Measurements from ENCODE around the gene PROZ. TPM values are rescaled to one million over a fixed set of nuclear protein-coding genes. Genes with fewer than 3 reads are reported as not detected.
A peak's percentile ranks its signal among the peaks of the same experiment; 100 is the strongest.

PROZ gene
- not detected in 2 replicates for polyA plus RNA-seq (2012; rRNA removed)
- not detected in 2 replicates for polyA plus RNA-seq (2012; cell fraction: cytosol; rRNA removed)
- polyA plus RNA-seq (2012; cell fraction: nucleus; rRNA removed) = not detected in 2 replicates

- ChIA-PET POLR2A (no interaction called here), CTCF (no interaction called here)
- TF ChIP-seq IRF3 (IDR thresholded peaks at IDR 0.05; ENCODE audit: low read depth, low read length) (no peak), NFIC (IDR thresholded peaks at IDR 0.05; ENCODE audit: borderline replicate concordance) (peak; percentile 13; the same call in 1 of the 2 replicates)
- Histone ChIP-seq H3K9me3 (no peaks in the 10 kb centered on the region), H3K36me3 (replicated peaks in 1 of 2; ENCODE audit: control insufficient read depth in 1 of 2, insufficient read depth in 2 of 2, low read length in 1 of 2) (no peaks in the 10 kb centered on the region), H3K27ac (ENCODE audit: low read depth in 2 of 2, low read length in 1 of 2) (no peak within 1 kb of the TSS), H3K9me2 (no peaks in the 10 kb centered on the region), H3K4me3 (ENCODE audit: low read depth in 2 of 2, low read length in 1 of 2) (no peak within 1 kb of the TSS), H4K20me1 (ENCODE audit: insufficient read depth) (no peaks in the 10 kb centered on the region), H3K79me2 (ENCODE audit: insufficient read depth) (no peaks in the 10 kb centered on the region), H3K27me3 (ENCODE audit: insufficient read depth) (no peaks in the 10 kb centered on the region), H3K9ac (no peak within 1 kb of the TSS), H3K4me2 (no peak within 1 kb of the TSS), H3K4me1 (ENCODE audit: control insufficient read depth in 1 of 2, insufficient read depth in 2 of 2, low read depth in 1 of 2, low read length in 1 of 2) (peaks cover 5 to 9% of the 10 kb centered on the region in 2 experiments; a peak in 1 of 4 replicates), H2AFZ (ENCODE audit: low read depth) (no peak within 1 kb of the TSS), H3F3A (replicated peaks; ENCODE audit: insufficient read depth) (peaks cover 13% of the 10 kb centered on the region)
- no peak for DNase-seq
- WGBS (ENCODE audit: low lambda C conversion rate) = 73% methylated on average over 10 of the region's 16 CpGs
Observed at GRCh38 chr13:113157929-113158747, at the start of gene PROZ. TSS of gene PROZ (plus strand) at chr13:113158648. CDS start at chr13:113158661, 13 bp downstream.

- Histone ChIP-seq H3K4me1 (ENCODE audit: control insufficient read depth in 1 of 2, insufficient read depth in 2 of 2, low read depth in 1 of 2, low read length in 1 of 2) (peaks cover 0 to 2% of the 10 kb centered on the region in 2 experiments; a peak in 1 of 4 replicates), H3K79me2 (ENCODE audit: insufficient read depth) (no peaks in the 10 kb centered on the region), H2AFZ (ENCODE audit: low read depth) (no peak overlapping the region), H3F3A (replicated peaks; ENCODE audit: insufficient read depth) (no peaks in the 10 kb centered on the region), H3K36me3 (replicated peaks in 1 of 2; ENCODE audit: control insufficient read depth in 1 of 2, insufficient read depth in 2 of 2, low read length in 1 of 2) (no peaks in the 10 kb centered on the region), H3K9me3 (no peaks in the 10 kb centered on the region), H3K4me2 (no peak overlapping the region), H3K9me2 (no peaks in the 10 kb centered on the region), H3K4me3 (ENCODE audit: low read depth in 2 of 2, low read length in 1 of 2) (no peak overlapping the region), H3K27ac (ENCODE audit: low read depth in 2 of 2, low read length in 1 of 2) (no peak overlapping the region), H3K9ac (no peak overlapping the region), H3K27me3 (ENCODE audit: insufficient read depth) (peaks cover 12% of the 10 kb centered on the region), H4K20me1 (ENCODE audit: insufficient read depth) (no peaks in the 10 kb centered on the region)
- ChIA-PET CTCF (no interaction called here), POLR2A (no interaction called here)
- TF ChIP-seq FOSL2 (IDR thresholded peaks at IDR 0.05; ENCODE audit: borderline replicate concordance, low read depth) (no peak), YY1 (IDR thresholded peaks at IDR 0.05; ENCODE audit: low read depth) (no peak), TEAD4 (IDR thresholded peaks at IDR 0.05; ENCODE audit: borderline replicate concordance, insufficient read depth) (no peak), REST (IDR thresholded peaks at IDR 0.05; ENCODE audit: low read depth, low read length) (no peak), RCOR1 (IDR thresholded peaks at IDR 0.05; ENCODE audit: low read length) (no peak), USF1 (IDR thresholded peaks at IDR 0.05; ENCODE audit: borderline replicate concordance, low read depth) (no peak), NFIC (IDR thresholded peaks at IDR 0.05; ENCODE audit: borderline replicate concordance) (no peak), MAX (IDR thresholded peaks at IDR 0.05; ENCODE audit: low read depth) (no peak), ZBTB33 (IDR thresholded peaks at IDR 0.05; ENCODE audit: borderline replicate concordance, low read depth) (no peak)
- WGBS (ENCODE audit: low lambda C conversion rate) = 63% methylated on average over 54 of the region's 73 CpGs
- no peak for DNase-seq
Observed at GRCh38 chr13:113109151-113110047, 49.0 kb upstream of the PROZ start.

Data from SK-N-SH (cell line).